ENCODE results near the gene CALM1.
A peak's percentile ranks its signal among the peaks of the same experiment; 100 is the strongest.

Gene CALM1

DNA sequence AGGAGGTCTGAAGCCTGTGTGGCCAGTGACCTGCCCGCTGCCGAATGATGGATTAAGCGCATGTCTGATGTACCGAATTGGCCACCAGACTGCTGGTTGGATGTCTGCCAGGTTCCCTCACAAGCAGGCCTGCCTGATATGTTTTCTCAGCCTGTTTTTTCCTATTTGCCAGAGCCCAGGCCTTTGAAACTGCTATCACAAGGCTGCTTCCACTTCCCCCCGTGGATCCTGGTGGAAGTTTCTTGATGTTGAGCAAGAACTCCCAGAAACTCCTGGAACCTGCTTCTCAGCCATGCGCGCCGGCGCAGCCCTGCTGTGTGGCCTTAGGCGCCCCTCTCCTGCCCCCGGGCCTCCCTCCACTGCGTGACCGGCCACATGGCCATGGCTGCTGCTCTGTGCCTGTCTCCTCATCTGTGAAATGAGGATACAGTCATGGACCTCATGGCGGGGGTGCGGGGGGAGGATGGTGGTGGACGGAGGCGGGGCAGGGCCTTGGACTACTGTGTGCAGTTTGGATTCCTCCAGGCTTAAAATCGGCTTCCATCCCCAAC is 56.6 kb downstream of the CALM1 start:
- DNase-seq, result no peak
- H3K4me1 ChIP-seq, result peaks cover 0 to 8% (median 6%) of the 10 kb centered on the region in 4 donors
- H3K9me3 ChIP-seq, result no peaks in the 10 kb centered on the region
- TF ChIP-seq, protein P1, sequence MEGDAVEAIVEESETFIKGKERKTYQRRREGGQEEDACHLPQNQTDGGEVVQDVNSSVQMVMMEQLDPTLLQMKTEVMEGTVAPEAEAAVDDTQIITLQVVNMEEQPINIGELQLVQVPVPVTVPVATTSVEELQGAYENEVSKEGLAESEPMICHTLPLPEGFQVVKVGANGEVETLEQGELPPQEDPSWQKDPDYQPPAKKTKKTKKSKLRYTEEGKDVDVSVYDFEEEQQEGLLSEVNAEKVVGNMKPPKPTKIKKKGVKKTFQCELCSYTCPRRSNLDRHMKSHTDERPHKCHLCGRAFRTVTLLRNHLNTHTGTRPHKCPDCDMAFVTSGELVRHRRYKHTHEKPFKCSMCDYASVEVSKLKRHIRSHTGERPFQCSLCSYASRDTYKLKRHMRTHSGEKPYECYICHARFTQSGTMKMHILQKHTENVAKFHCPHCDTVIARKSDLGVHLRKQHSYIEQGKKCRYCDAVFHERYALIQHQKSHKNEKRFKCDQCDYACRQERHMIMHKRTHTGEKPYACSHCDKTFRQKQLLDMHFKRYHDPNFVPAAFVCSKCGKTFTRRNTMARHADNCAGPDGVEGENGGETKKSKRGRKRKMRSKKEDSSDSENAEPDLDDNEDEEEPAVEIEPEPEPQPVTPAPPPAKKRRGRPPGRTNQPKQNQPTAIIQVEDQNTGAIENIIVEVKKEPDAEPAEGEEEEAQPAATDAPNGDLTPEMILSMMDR (IDR thresholded peaks at IDR 0.05), result no peak
- intact Hi-C loops (cut with DNase I; ENCODE audit: low total_unique reads), result no loop called here
- no peak overlapping the region for H3K27ac ChIP-seq
- H3K36me3 ChIP-seq, result no peaks in the 10 kb centered on the region
- no peak overlapping the region for H3K4me3 ChIP-seq
- H3K27me3 ChIP-seq, result no peaks in the 10 kb centered on the region

- H3K4me1 ChIP-seq, result peaks cover 0 to 8% (median 6%) of the 10 kb centered on the region in 4 donors
- peak in 1 of 2 donors; percentile 30 for DNase-seq
- peak overlapping the region; percentile 21 to 34 for H3K4me3 ChIP-seq
- no peaks in the 10 kb centered on the region for H3K27me3 ChIP-seq
- no peaks in the 10 kb centered on the region for H3K36me3 ChIP-seq
- intact Hi-C loops (cut with DNase I; ENCODE audit: low total_unique reads), result no loop called here
- H3K27ac ChIP-seq, result no peak overlapping the region
- TF ChIP-seq, protein P1 (IDR thresholded peaks at IDR 0.05), result no peak
- H3K9me3 ChIP-seq, result no peaks in the 10 kb centered on the region
Observed at GRCh38 chr14:90454041-90455000, 57.5 kb downstream of the CALM1 start.

DNA sequence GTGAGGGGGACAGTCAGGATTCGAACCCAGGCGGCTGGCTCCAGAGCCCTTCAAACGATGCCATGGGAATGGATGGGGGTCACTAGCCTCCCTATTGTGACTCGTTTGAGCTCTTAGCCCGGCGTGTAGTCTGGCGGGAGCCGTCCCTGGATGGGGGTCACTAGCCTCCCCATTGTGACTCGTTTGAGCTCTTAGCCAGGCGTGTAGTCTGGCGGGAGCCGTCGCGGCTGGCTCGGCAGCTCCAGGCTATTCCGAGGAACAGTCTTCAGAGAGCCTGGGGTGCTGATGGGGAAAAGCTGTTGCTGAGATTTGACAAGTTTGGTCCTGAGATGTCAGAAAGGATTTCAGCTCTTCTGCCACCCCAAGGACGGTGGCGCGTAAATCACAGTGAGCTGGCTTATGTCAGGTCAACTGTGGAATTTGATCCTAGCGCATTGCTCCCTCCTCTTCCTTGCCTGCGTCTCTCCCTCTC is 58.3 kb downstream of the CALM1 start:
- Histone ChIP-seq H3K27me3 (no peaks in the 10 kb centered on the region), H3K4me3 (no peak overlapping the region), H3K27ac (no peak overlapping the region), H3K9me3 (no peaks in the 10 kb centered on the region), H3K4me1 (peaks cover 0 to 8% (median 6%) of the 10 kb centered on the region in 4 donors), H3K36me3 (no peaks in the 10 kb centered on the region)
- no peak for DNase-seq
- intact Hi-C loops (cut with DNase I; ENCODE audit: low total_unique reads), result no loop called here
- TF ChIP-seq, protein P1 (IDR thresholded peaks at IDR 0.05), result no peak

DNA sequence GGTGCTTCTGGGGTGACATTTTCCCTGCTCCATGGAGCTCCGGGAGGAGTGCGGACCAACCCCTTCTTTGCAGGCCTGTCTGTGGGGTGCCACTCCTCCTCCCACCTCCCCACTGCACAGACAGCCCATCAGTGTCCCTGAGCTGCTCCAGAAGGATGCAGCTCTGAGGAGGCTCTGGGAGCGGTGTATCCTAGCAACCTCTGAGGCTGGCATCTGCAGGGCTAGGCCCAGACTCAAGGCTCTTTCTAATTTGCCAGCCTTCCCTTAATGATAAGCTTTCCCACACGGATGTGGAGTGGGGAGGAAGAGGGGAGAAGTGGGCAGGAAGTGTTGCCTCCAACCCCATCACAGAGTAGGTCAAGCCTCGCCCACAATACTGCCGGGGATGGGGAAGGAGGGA is 59.7 kb downstream of the CALM1 start:
- TF ChIP-seq, protein P1 (IDR thresholded peaks at IDR 0.05), result no peak
- no peak overlapping the region for H3K27ac ChIP-seq
- H3K9me3 ChIP-seq, result no peaks in the 10 kb centered on the region
- intact Hi-C loops (cut with DNase I; ENCODE audit: low total_unique reads), result no loop called here
- no peaks in the 10 kb centered on the region for H3K36me3 ChIP-seq
- H3K4me1 ChIP-seq, result peaks cover 0 to 8% (median 6%) of the 10 kb centered on the region in 4 donors
- H3K4me3 ChIP-seq, result no peak overlapping the region
- H3K27me3 ChIP-seq, result no peaks in the 10 kb centered on the region
- DNase-seq, result no peak

- Histone ChIP-seq H3K36me3 (no peaks in the 10 kb centered on the region), H3K4me3 (no peak overlapping the region), H3K4me1 (peaks cover 0 to 8% (median 6%) of the 10 kb centered on the region in 4 donors), H3K27ac (no peak overlapping the region), H3K9me3 (no peaks in the 10 kb centered on the region), H3K27me3 (no peaks in the 10 kb centered on the region)
- TF ChIP-seq, protein P1 (IDR thresholded peaks at IDR 0.05), result no peak
- DNase-seq, result no peak
- intact Hi-C loops (cut with DNase I; ENCODE audit: low total_unique reads), result no loop called here
Observed at GRCh38 chr14:90457186-90457585, 60.4 kb downstream of the CALM1 start.
